ENCODE results near the gene BTNL2.
"Not testable (repeated sequence)": the region's sequence is repeated elsewhere in the genome, so short reads cannot be mapped to it uniquely, and the experiment has no call there.

The BTNL2 gene, protein sequence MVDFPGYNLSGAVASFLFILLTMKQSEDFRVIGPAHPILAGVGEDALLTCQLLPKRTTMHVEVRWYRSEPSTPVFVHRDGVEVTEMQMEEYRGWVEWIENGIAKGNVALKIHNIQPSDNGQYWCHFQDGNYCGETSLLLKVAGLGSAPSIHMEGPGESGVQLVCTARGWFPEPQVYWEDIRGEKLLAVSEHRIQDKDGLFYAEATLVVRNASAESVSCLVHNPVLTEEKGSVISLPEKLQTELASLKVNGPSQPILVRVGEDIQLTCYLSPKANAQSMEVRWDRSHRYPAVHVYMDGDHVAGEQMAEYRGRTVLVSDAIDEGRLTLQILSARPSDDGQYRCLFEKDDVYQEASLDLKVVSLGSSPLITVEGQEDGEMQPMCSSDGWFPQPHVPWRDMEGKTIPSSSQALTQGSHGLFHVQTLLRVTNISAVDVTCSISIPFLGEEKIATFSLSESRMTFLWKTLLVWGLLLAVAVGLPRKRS

DNA sequence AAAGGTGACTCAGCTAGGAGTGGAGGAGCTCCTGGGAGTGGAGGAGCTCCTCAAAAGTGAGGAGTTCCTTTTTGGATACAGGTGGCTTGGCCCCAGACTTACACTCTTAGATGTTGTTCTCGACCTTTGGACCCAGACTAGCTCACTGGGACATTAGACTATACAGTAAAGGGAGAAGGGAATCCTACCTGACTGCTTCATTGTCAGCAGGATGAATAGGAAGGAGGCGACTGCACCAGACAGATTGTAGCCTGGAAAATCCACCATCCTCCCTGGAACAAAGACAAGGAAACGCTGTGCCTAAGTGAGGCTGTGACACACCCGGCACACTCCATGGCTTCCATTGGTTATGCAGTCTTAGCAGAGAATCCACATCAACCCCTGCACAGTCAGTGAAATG lies at the start of gene BTNL2:
Gene BTNL2, minus strand, starts transcription at position 325 of the 400 bp plus-strand sequence. Its CDS starts 58 bp downstream, at position 267.
- DNase-seq = no peak

DNA sequence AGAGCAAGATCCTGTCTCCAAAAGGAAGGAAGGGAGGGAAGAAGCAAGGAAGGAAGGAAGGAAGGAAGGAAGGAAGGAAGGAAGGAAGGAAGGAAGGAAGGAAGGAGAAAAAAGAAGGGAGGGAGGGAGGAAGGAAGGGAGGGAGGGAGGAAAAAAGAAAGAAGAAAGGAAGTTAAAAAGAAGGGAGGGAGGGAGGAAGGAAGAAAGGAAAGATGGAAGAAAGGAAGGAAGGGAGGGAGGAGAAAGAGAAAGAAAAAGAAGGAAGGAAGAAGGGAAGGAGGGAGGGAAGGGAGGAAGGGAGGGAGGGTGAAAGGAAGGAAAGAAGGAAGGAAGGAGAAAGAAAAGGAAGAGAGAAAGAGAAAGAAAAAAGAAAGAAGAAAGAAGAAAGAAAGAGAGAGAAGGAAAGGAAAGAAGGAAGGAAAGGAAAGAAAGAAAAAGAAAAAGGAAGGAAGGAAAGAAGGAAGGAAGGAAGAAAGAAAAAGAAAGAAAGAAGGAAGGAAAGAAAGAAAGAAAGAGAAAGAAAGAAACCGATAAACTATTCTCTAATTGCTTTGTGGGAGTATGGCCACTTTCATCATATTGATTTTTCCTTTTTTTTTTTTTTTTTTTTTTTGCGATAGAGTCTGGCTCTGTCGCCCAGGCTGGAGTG lies 42.2 kb upstream of the BTNL2 start:
- DNase-seq = no peak

DNA sequence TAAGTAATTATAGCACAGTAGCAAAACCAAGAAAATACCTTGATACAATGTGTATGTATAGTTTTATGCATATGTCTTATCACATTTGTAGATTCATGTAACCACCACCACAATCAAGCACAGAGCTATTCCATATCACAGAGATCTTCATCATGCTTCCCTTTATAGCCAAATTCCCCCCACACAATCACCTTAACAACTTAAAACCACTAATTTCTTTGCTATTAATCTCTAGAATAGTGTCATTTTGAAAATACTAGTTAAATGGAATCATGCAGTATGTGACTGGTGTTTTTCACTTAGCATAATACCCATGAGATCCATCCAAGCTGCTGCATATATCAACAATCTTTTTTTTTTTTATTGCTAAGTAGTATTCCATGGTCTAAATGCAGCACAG lies 41.0 kb upstream of the BTNL2 start:
- no peak for DNase-seq

DNA sequence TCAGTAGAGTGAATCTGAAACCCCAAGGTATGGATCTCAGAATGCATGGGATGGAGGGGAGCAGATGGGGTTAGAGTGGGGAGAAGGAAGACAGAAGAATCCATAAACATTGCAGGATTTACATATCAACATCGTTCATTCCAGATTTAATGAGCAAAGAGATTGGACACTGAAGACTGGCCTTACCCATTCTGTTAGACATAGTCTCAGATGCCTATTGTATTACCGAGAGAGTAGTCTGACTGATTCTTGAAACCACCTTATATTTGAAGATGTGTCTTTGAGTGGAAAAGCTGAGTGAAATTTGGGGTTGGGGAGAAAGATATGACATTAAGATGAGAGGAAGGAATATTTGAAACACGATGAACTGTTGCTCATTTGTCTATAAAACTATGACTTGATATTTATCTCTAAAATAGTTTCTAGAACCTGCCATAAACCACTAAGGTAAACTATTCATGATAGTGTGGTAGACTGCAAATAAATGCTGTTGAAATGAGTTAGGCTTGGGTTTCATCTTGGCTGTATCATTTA lies 38.4 kb upstream of the BTNL2 start:
- DNase-seq = no peak

DNA sequence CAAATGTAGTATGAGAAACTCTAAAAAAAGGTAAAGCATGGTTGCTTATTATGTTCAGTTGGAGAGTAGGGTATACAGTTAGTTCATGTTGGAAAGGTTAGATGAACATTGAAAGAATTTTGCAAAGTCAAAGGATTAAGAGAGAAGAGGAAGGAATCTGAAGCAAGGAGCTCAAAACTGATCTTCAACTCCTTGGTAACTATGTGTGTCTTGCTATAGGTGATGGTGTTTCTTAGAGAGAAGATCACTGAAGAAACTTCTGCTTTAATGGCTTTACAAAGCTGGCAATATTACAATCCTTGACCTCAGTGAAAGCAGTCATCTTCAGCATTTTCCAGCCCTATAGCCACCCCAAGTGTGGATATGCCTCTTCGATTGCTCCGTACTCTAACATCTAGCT lies 37.5 kb upstream of the BTNL2 start:
- no peak for DNase-seq

DNA sequence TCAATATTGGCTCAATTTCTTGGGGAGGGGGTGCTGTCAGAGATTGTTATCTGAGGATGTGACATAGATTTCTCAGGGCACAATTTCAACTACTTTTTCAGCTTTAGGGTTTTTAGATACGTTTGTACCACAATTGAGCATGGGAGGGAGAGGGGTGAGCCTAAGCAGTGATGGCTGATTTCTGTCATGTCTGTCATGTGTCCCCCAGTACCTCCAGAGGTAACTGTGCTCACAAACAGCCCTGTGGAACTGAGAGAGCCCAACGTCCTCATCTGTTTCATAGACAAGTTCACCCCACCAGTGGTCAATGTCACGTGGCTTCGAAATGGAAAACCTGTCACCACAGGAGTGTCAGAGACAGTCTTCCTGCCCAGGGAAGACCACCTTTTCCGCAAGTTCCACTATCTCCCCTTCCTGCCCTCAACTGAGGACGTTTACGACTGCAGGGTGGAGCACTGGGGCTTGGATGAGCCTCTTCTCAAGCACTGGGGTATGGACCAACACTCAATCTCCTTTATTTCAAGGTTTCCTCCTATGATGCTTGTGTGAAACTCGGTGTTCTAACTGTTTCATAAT lies 36.1 kb upstream of the BTNL2 start:
- no peak for DNase-seq

DNA sequence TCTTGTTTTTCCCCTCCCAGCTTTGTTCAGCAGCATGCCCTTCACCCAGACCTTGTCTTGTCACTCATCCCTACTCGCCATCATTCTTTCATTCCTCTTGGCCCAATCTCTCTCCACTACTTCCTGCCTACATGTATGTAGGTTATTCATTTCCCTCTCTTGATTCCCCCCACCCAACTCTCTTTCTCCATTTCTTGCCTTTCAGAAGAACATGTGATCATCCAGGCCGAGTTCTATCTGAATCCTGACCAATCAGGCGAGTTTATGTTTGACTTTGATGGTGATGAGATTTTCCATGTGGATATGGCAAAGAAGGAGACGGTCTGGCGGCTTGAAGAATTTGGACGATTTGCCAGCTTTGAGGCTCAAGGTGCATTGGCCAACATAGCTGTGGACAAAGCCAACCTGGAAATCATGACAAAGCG lies 35.3 kb upstream of the BTNL2 start:
- no peak for DNase-seq

DNA sequence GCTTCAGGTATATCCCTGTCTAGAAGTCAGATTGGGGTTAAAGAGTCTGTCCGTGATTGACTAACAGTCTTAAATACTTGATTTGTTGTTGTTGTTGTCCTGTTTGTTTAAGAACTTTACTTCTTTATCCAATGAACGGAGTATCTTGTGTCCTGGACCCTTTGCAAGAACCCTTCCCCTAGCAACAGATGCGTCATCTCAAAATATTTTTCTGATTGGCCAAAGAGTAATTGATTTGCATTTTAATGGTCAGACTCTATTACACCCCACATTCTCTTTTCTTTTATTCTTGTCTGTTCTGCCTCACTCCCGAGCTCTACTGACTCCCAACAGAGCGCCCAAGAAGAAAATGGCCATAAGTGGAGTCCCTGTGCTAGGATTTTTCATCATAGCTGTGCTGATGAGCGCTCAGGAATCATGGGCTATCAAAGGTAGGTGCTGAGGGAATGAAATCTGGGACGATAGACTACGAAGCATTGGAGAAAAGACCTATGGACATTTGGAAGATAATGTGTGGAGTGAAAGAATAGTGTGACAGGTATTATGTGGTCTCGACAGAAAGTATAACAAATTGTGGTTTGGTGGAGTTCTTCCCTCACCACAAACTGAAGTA lies 32.7 kb upstream of the BTNL2 start, which contains the start of gene HLA-DRA:
Gene HLA-DRA, plus strand, starts transcription at position 286 of the 613 bp plus-strand sequence. Its CDS starts 64 bp downstream, at position 350.
- no peak for DNase-seq

DNA sequence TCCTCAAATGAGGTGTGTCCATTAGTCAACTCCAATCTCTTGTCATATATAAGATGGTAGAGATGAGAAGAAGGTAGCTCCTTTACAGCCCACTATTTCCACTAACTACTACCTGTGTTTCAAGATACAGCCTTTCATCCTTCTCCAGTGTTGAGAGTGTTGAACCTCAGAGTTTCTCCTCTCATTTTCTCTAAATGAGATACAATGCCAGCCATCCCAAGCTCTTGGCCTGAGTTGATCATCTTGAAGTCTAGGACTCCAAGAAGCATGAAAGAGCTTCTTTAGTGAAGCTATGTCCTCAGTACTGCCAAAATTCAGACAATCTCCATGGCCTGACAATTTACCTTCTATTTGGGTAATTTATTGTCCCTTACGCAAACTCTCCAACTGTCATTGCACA lies 32.2 kb upstream of the BTNL2 start:
- no peak for DNase-seq

DNA sequence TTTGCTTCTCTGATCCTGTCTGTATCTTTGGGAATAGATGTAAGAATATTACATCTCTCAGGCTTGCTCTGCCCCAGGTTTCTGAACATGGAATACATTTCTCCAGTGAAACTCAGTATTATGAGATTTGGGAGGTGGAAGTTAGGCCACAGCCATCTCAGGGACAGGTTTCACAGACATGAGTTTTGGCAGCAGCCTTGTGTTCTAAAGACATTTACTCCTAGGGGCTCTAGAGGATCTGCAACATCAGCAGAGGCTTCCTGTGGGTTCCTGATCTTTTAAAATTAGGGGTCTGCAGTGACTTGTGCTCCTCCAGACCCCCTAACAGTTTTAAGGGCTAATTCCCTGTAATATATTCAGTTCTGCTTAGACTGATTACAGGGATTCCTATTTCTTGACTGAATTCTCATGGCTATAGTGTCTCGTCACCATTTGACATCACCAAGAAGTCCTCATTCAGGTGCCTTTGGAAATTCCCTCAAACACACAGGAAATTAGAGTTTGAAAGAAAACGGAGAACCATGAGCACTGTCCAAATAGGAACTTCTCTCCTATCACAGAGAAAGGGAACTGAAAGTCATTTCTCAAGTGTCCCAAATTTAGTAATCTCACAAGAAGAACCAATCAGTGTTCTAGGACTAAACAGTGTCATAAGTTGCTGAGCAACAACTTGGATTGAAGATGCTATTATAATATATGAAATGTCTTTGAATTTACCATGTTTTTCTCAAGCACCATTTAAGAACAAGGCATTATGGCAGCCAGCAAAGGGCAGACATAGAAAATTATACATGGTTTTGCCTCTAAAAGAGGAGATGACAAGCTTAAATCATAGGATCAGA lies 30.2 kb upstream of the BTNL2 start:
- no peak for DNase-seq

DNA sequence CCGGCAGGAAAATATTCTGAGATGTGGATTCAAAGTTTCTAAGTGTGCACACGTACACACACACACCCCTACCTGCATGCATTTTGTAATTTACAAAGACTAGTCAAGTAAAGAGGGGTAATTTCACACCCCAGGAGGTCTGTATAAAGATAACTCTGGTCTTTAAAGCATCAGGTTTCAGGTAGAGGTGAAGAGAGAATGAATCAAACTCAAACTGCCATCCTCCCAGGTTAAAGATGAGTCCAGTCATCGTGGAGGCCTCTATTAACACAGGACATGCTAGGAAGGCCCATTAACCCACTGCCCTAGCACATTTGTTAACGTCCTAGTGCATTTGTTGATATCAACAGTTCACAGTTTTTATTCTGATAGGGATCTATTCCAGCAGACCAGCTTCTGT lies 29.2 kb upstream of the BTNL2 start:
- DNase-seq = no peak

DNA sequence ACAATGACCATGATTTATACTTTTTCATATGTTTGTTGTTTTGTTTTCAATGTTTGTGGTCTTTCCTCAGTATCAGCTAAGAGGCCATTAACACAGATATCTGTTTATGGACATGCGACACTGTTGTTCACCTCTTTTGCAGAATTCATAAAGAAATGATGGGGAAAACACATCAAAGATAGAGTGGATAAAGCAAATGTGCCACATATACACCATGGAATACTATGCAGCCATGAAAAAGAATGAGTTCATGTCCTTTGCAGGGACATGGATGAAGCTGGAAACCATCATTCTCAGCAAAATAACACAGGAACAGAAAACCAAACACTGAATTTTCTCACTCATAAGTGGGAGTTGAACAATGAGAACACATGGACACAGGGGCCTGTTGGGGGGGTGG lies 27.0 kb upstream of the BTNL2 start:
- not testable (repeated sequence) for DNase-seq

DNA sequence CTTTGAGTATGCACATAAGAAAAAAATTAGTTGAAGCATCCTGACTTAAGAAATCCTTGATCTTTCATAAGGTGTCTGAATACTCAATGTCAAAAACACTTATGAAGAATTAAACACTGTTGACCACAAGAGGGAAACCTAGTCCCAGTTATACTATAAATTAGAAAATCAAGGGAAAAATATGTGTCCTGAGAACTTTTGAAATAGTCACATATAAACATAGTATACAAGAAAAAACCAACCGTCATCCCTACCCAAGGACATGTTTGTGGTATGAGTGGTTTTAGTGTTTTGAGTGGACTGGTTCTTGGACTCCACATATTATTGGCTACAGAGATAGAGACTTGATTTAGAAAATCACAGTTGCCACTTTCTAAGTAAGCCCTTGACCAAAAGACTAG lies 25.1 kb upstream of the BTNL2 start:
- DNase-seq = no peak

DNA sequence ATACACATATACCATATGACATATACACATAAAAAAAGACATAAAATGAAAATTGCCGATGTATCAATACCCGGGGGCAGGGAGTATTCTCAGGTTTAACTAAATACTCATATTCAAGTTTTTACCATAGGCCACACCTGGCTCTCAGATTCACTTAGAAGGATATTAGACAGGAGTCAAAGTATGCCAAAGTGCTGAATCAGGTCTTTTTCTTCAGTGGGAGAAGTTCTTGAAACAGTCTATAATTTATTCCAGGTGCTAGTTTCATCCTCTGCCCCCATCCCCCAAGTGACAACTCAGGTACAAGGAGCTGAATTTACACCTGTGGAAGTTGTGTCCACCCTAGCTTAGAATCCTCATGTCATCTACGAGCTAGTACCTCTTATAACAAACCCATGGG lies 24.2 kb upstream of the BTNL2 start:
- DNase-seq = no peak

DNA sequence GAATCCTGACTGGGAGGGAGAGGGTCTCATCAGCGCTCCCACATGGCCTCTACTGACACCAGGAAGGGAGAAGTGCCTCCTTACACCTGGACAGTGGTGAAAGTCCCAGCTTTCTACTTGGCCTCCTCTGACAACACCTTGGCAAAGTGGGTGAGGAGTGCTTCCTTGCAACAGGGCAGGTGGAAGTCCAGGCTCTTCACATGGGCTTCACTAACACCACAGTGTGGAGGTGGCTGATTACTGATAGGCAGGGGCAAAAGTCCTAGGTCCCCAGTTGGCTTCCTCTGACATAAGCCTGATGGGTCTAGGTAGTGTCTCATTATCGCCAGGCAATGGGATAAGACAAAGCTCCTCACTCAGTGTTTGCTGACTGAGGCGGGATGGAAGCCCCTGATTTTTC lies 23.2 kb upstream of the BTNL2 start:
- no peak for DNase-seq

DNA sequence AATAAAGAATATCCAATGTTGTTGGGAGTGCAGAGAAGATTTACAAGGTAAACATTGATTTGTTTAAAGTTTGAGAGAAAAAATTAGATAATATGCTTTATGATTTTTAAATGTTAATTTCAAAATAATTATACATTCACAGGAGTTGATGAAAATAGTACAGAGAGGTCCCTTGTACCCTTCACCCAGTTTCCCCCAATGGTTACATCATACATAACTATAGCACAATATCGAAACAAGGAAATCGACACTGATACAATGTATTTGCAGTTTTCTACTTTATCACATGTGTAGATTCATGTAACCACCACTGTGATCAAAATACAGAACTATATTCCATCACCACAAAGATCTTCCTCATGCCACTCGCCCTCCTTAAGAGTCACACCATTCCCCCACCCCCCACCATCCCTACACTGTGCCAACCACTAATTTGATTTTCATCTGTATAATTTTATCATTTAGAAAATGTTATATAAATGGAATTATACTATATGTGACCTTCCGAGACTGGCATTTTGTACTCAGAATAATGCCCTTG lies 21.0 kb upstream of the BTNL2 start:
- no peak for DNase-seq

DNA sequence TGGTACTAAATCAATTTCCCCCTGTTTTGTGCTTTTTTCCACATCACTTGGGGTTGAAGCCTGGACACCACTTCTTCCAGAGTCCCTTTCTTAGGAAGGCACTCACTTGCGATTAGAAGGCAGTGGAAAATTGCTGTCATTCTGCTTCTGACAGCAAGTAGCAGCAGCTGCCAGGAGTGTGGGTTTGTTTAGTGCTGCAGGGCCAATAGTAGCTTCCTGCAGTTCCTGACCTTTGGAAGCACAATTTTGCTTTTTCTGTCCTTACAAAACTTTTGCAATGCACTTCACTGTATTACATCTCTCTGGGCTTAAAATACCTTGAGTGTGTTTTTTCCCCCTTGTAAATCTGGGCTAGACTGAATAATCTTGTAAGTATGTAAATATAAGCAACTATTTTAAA lies 20.2 kb upstream of the BTNL2 start:
- DNase-seq = no peak

DNA sequence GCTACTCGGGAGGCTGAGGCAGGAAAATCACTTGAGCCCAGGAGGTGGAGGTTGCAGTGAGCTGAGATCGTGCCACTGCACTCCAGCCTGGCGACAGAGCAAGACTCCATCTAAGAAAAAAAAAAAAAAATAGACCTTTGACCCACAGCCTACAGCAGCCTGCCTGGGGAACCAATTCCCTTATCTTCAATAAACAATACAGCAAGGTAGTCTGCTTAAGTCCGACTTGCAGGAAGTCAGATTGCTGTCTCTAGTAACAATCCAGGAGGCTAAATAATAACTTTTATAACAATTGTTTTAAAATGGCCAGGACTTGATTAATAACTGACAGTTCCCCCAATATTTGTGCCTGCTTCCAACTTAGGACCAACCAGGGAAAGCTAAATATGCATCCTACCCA lies 19.4 kb upstream of the BTNL2 start:
- DNase-seq = no peak

DNA sequence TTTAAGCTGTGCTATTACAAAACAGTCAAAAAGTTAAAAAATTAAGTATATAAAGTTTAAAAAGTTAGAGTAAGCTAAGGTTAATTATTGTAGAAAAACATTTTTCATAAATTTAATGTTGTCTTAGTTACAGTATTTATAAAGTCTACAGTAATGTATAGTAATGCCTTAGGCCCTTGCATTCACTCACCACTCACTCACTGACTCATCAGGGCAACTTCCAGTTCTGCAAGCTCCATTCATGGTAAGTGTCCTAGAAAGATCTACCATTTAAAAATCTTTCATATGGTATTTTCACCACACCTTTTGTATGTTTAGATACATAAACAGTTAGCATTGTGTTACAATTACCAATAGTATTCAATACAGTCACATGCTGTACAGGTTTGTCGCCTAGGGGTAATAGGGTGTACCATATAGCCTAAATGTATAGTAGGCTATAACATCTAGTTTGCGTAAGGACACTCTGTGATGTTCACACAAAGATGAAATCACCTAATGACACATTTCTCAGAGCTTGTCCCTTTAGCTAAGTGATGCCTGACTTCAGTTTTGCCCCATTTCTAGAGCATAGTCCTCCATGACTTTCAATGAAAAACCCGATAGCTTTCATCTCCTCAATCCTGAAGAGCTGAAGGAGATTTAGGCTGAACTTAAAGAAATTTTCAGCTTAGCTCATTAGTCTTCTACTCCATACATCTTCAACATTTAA lies 17.8 kb upstream of the BTNL2 start:
- DNase-seq = no peak

DNA sequence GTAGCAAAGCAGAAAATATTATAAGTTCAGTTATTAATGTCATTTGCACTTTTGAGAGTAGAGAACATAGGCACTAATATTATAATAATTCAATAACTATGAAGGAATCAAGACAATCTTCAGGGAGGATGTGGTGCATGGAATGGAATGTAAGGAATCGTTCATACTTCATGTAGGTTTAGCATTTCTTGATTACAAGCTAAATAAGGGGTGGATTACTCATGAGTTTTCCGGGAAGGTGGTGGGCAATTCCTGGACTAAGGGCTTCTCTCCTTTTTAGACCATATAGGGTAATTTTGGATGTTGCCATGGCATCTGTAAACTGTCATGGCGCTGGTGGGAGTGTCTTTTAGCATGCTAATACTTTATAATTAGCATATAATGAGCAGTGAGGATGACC lies 9.1 kb upstream of the BTNL2 start:
- DNase-seq = no peak

DNA sequence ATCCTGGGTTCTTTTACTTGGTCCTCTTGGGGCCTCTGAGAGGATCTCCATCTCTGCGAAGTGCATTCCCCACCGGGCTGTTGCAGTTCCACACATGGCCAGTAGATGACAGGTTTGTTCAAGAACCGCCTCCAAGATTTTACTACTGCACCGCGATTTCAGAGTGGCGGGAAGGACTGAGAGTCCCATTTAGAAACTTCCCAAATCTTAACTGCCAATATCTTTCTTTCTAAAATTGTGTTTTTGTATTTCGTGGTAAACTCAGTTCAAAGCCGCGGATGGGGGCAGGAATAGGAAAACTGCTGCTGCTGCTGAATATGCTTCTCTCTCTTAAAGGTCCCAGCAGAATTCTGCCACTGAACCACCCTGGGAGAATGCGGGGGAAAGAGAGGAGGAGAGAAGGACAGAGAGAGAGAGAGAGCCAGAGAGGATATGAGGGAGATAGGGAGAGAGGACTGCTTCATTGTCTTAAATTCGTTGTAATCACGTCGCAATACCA lies 8.6 kb upstream of the BTNL2 start:
- peak; percentile 82 for DNase-seq
